ENCODE results near the gene CA4.

- TF ChIP-seq CTCF (IDR thresholded peaks at IDR 0.05) (peak in 1 of 3 experiments; percentile 22), EP300 (IDR thresholded peaks at IDR 0.05) (no peak), POLR2A (IDR thresholded peaks at IDR 0.05; ENCODE audit: low read depth) (no peak), POLR2AphosphoS5 (IDR thresholded peaks at IDR 0.05) (peak; percentile 83 to 92)
Observed at GRCh38 chr17:60135151-60135950, 14.4 kb upstream of the CA4 start.

All from esophagus muscularis mucosa (tissue), 4 donors.